Neural crest cell (in vitro differentiated cells): Measurements from ENCODE around the gene HNMT. TPM values are rescaled to one million over a fixed set of nuclear protein-coding genes. Genes with fewer than 3 reads are reported as not detected.
"Not testable (repeated sequence)": the region's sequence is repeated elsewhere in the genome, so short reads cannot be mapped to it uniquely, and the experiment has no call there.

Experiments used
- DNase-seq: peaks from one replicate; pipeline ENCODE4 v3.0.0; 2021; ENCODE audit warnings: low read depth, mixed read lengths, low spot score
- H3K27ac Mint-ChIP-seq: one replicate; pipeline ENCODE4 v1.8.0; 2021; ENCODE audit warnings: mild to moderate bottlenecking, mixed read lengths; ENCODE audit not compliant: unreplicated experiment
- H3K27me3 Mint-ChIP-seq: 2 replicates; pipeline ENCODE4 v1.8.0; 2021; ENCODE audit warnings: low read depth, mild to moderate bottlenecking, mixed read lengths
- H3K36me3 Mint-ChIP-seq: 2 replicates; pipeline ENCODE4 v1.8.0; 2021; ENCODE audit warnings: low read depth, mild to moderate bottlenecking, mixed read lengths
- H3K4me1 Mint-ChIP-seq: 2 replicates; pipeline ENCODE4 v1.8.0; 2021; ENCODE audit warnings: mixed read lengths
- H3K4me3 Mint-ChIP-seq: one replicate; pipeline ENCODE4 v1.8.0; 2021; ENCODE audit warnings: mild to moderate bottlenecking, mixed read lengths
- H3K9me3 Mint-ChIP-seq: 2 replicates; pipeline ENCODE4 v1.8.0; 2021; ENCODE audit warnings: mixed read lengths
- total RNA-seq: library from RNA; stranded (reverse); gene quantifications from 2 replicates; pipeline ENCODE4 v1.2.1, GENCODE V29; 2021
- TF ChIP-seq, protein P1 (sequence below): fragments of 200-600 bp; sonication (generic); conservative IDR thresholded peaks from 2 replicates; pipeline ENCODE4 v1.5.0; 2021; ENCODE audit warnings: antibody characterized with exemption, mild to moderate bottlenecking

The HNMT gene
- total RNA-seq, 1 donor from 2014 or later: 5.5 TPM

DNA sequence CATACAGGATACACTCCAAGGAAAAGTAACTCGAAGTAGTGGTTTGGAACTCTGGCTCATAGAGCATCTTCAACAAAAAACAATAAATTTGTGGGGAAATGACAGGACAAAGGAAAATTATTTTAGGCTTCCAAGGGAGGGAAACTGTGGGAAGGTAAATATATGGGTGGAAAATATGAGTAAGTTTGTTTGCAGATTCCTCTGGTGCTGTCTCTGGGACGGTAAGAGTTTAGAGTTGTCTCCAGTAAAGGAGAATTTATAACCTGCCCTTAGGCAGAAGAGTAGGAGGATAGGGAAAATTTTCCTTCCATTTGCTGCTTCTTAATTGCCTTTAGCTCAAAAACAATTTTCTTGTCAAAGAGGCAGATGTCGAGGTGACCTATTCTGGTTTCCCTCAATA lies 19.3 kb downstream of the HNMT start:
- TF ChIP-seq, protein P1, sequence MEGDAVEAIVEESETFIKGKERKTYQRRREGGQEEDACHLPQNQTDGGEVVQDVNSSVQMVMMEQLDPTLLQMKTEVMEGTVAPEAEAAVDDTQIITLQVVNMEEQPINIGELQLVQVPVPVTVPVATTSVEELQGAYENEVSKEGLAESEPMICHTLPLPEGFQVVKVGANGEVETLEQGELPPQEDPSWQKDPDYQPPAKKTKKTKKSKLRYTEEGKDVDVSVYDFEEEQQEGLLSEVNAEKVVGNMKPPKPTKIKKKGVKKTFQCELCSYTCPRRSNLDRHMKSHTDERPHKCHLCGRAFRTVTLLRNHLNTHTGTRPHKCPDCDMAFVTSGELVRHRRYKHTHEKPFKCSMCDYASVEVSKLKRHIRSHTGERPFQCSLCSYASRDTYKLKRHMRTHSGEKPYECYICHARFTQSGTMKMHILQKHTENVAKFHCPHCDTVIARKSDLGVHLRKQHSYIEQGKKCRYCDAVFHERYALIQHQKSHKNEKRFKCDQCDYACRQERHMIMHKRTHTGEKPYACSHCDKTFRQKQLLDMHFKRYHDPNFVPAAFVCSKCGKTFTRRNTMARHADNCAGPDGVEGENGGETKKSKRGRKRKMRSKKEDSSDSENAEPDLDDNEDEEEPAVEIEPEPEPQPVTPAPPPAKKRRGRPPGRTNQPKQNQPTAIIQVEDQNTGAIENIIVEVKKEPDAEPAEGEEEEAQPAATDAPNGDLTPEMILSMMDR: no peak
- Mint-ChIP-seq H3K36me3 (peaks cover 3% of the 10 kb centered on the region), H3K27ac (no peak overlapping the region), H3K4me1 (peaks cover 18% of the 10 kb centered on the region), H3K4me3 (no peak overlapping the region), H3K27me3 (no peaks in the 10 kb centered on the region), H3K9me3 (peaks cover 2% of the 10 kb centered on the region)
- DNase-seq: no peak

DNA sequence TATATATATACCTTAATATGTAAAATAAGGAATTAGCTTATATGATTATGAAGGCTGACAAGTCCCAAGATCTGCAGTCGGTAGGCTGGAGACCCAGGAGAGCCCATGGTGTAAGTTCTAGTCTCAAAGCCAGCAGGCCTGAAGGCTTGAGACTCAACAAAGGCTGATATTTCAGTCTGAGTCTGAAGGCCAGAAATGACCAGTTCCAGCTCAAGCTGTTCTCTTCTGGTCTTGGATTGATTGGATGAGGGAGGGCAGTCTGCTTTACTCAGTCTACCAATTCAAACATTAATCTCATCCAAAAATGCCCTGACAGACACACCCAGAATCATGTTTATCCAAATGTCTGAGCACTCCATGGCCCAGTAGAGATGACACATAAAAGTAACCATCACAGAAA lies 22.0 kb downstream of the HNMT start:
- H3K9me3 Mint-ChIP-seq: peaks cover 6% of the 10 kb centered on the region
- no peaks in the 10 kb centered on the region for H3K27me3 Mint-ChIP-seq
- DNase-seq: no peak
- H3K36me3 Mint-ChIP-seq: peaks cover 7% of the 10 kb centered on the region
- TF ChIP-seq, protein P1: no peak
- no peak overlapping the region for H3K27ac Mint-ChIP-seq
- peaks cover 18% of the 10 kb centered on the region for H3K4me1 Mint-ChIP-seq
- H3K4me3 Mint-ChIP-seq: no peak overlapping the region

DNA sequence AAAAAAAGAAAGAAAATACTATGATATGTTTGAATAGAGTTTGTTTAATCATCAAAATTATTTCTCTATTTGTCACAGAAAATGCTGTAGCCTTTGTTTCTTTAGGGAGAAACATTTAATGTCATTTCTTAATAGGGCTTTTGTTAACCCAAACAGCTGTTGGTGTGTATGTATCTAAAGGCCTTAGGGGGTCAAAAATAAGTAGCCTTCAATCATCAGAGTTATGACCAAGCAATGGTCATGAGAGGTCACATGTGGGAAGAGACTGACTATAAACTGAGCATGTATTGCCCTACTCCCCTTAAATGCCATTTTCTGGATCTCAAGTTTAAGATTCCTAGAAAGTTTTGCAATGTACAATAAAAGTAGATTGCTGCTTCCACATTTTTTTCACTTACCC lies 22.7 kb downstream of the HNMT start:
- Mint-ChIP-seq H3K27ac (peak overlapping the region; percentile 5), H3K4me3 (no peak overlapping the region), H3K36me3 (peaks cover 7% of the 10 kb centered on the region), H3K9me3 (peaks cover 6% of the 10 kb centered on the region), H3K4me1 (peaks cover 18% of the 10 kb centered on the region), H3K27me3 (no peaks in the 10 kb centered on the region)
- TF ChIP-seq, protein P1: no peak
- no peak for DNase-seq

DNA sequence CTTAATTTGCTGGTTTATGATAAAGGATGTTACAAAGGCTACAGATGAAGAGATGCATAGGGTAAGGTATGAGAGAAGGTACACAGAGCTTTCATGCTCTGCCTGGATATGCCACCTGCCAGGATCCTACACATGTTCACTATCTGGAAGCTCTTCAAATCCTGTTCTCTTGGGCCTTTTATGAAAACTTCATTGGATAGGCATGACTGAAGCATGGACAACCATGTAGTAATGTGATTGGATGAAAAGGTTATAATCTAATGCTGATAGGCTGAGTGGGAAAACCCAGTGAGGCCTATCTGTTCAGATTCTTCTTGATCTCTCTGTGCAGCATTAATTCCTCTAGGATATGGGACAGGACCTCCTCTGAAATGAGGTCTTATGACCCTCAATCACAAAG lies 26.8 kb downstream of the HNMT start:
- Mint-ChIP-seq H3K27me3 (no peaks in the 10 kb centered on the region), H3K36me3 (peaks cover 21% of the 10 kb centered on the region), H3K4me1 (peaks cover 9% of the 10 kb centered on the region), H3K4me3 (no peak overlapping the region), H3K27ac (no peak overlapping the region), H3K9me3 (peaks cover 25% of the 10 kb centered on the region)
- TF ChIP-seq, protein P1: no peak
- DNase-seq: no peak

DNA sequence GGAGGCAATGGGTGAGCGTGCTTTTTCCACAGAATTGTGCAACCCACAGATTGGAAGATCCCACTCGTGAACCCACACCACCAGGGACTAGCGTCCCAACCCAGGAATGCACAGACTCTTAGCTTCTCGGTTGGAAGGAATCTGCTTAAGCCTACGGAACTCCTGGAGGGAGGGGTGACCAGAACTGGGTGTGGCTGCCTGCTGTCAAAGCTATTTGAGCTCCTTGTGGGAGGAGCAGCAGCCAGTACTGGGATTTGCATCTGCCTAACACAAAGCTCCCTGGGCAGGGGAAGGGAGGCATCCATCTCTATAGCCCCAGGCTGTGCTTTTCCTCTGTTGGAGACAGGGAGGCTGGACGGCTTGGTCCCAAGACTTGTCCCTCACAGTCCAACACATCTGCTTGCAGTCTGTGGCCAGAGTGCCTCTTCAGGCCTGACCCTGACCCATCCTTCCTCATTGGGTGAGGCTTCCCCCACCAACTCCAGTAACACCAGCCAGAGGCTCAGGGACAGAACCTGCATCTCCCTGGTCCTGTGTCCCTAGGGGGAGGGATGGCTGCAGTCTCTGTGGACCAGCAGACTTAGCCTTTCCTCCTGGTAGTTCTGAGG lies 27.9 kb downstream of the HNMT start:
- Mint-ChIP-seq H3K27me3 (no peaks in the 10 kb centered on the region), H3K4me1 (peaks cover 3% of the 10 kb centered on the region), H3K9me3 (peaks cover 31% of the 10 kb centered on the region), H3K4me3 (no peak overlapping the region), H3K27ac (no peak overlapping the region), H3K36me3 (peaks cover 21% of the 10 kb centered on the region)
- no peak for DNase-seq
- TF ChIP-seq, protein P1: no peak

DNA sequence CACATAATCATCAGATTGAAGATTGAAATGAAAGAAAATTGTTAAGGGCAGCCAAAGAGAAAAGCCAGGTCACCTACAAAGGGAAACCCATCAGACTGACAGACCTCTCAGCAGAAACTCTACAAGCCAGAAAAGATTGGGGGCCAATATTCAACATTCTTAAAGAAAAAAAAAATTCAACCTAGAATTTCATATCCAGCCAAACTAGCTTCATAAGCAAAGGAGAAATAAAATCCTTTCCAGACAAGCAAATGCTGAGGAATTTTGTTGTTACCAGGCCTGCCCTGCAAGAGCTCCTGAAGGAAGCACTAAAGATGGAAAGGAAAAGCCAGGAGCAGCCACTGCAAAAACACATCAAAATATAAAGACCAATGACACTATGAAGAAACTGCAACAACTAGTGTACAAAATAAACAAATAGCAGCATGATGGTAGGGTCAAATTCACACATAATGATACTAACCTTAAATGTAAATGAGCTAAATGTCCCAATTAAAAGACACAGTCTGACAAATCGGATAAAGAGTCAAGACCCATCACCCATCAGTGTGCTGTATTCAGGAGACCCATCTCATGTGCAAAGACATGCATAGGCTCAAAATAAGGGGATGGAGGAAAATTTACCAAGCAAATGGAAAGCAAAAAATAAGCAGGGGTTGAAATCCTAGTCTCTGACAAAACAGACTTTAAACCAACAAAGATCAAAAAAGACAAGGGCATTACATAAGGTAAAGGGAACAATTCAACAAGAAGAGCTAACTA lies 29.6 kb downstream of the HNMT start:
- not testable (repeated sequence) for H3K4me1 Mint-ChIP-seq, H3K4me3 Mint-ChIP-seq, H3K27me3 Mint-ChIP-seq, DNase-seq, H3K27ac Mint-ChIP-seq
- Mint-ChIP-seq H3K36me3 (peaks cover 18% of the 10 kb centered on the region), H3K9me3 (peaks cover 28% of the 10 kb centered on the region)

DNA sequence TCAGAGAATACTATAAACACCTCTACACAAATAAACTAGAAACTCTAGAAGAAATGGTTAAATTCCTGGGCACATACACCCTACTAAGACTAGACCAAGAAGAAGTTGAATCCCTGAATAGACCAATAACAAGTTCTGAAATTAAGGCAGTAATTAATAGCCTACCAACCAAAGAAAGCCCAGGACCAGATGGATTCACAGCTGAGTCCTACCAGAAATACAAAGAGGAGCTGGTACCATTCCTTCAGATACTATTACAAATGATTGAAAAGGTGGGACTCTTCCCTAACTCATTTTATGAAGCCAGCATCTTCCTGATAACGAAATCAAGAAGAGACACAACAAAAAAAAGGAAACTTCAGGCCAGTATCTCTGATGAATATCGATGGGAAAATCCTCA lies 31.1 kb downstream of the HNMT start:
- H3K27ac Mint-ChIP-seq, H3K27me3 Mint-ChIP-seq, H3K4me3 Mint-ChIP-seq, DNase-seq, H3K4me1 Mint-ChIP-seq: not testable (repeated sequence)
- peaks cover 14% of the 10 kb centered on the region for H3K36me3 Mint-ChIP-seq
- H3K9me3 Mint-ChIP-seq: peaks cover 25% of the 10 kb centered on the region

DNA sequence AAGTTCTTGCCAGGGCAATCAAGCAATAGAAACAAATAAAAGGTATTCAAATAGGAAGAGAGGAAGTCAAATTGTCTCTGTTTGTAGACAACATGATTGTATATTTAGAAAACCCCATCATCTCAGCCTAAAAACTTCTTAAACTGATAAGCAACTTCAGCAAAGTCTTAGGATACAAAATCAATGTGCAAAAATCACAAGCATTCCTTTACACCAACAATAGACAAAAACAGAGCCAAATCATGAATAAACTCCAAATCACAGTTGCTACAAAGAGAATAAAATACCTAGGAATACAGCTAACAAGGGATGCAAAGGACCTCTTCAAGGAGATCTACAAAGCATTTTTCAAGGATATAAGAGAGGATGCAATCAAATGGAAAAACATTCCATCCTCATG lies 31.9 kb downstream of the HNMT start:
- peak overlapping the region; percentile 32 for H3K27ac Mint-ChIP-seq
- peaks cover 14% of the 10 kb centered on the region for H3K36me3 Mint-ChIP-seq
- H3K9me3 Mint-ChIP-seq: peaks cover 25% of the 10 kb centered on the region
- not testable (repeated sequence) for H3K4me3 Mint-ChIP-seq, DNase-seq, H3K27me3 Mint-ChIP-seq, H3K4me1 Mint-ChIP-seq
